ENCODE data around the gene FYB2.
"Not testable (repeated sequence)": the region's sequence is repeated elsewhere in the genome, so short reads cannot be mapped to it uniquely, and the experiment has no call there.

FYB2 gene

GRCh38 chr1:56788102-56788501, 31.1 kb downstream of the FYB2 start:
- no peak for DNase-seq

GRCh38 chr1:56787330-56787729, 31.9 kb downstream of the FYB2 start:
- no peak for DNase-seq

- no peak for DNase-seq
These were observed 36.4 kb downstream of the FYB2 start for GRCh38 chr1:56782773-56783172.

GRCh38 chr1:56780826-56781225, 38.4 kb downstream of the FYB2 start:
- DNase-seq, result no peak

GRCh38 chr1:56780128-56780750, 39.0 kb downstream of the FYB2 start:
- DNase-seq, result no peak

- no peak for DNase-seq
These were observed 41.2 kb downstream of the FYB2 start for GRCh38 chr1:56777972-56778371.

GRCh38 chr1:56774732-56775131, 44.5 kb downstream of the FYB2 start:
- not testable (repeated sequence) for DNase-seq

- DNase-seq, result no peak
These were observed 45.1 kb downstream of the FYB2 start for GRCh38 chr1:56774067-56774609.

GRCh38 chr1:56773341-56774066, 45.7 kb downstream of the FYB2 start:
- DNase-seq, result no peak

GRCh38 chr1:56771717-56772116, 47.5 kb downstream of the FYB2 start:
- DNase-seq, result no peak

GRCh38 chr1:56758794-56759193, 60.4 kb downstream of the FYB2 start:
- DNase-seq, result no peak

GRCh38 chr1:56758135-56758534, 61.1 kb downstream of the FYB2 start:
- no peak for DNase-seq

GRCh38 chr1:56755911-56756310, 63.3 kb downstream of the FYB2 start:
- no peak for DNase-seq

- no peak for DNase-seq
These were observed 64.3 kb downstream of the FYB2 start for GRCh38 chr1:56754708-56755479.

- no peak for DNase-seq
These were observed 74.0 kb downstream of the FYB2 start for GRCh38 chr1:56745231-56745630.

GRCh38 chr1:56728964-56729363, 90.2 kb downstream of the FYB2 start:
- DNase-seq, result no peak

- no peak for DNase-seq
These were observed 92.5 kb downstream of the FYB2 start for GRCh38 chr1:56726706-56727105.

GRCh38 chr1:56719171-56719570, 100.0 kb downstream of the FYB2 start:
- no peak for DNase-seq

- no peak for DNase-seq
These were observed 104.0 kb downstream of the FYB2 start for GRCh38 chr1:56715156-56715555.

- DNase-seq, result no peak
These were observed 106.1 kb downstream of the FYB2 start for GRCh38 chr1:56713112-56713511.

GRCh38 chr1:56712150-56712549, 107.1 kb downstream of the FYB2 start:
- no peak for DNase-seq

GRCh38 chr1:56710646-56711045, 108.6 kb downstream of the FYB2 start:
- no peak for DNase-seq

GRCh38 chr1:56709995-56710394, 109.2 kb downstream of the FYB2 start:
- no peak for DNase-seq
